Neural cell (in vitro differentiated cells): Measurements from ENCODE around the gene MYH7B. TPM values are rescaled to one million over a fixed set of nuclear protein-coding genes. Genes with fewer than 3 reads are reported as not detected.

ENCODE experiments used
- H2AFZ ChIP-seq: fragments of 200-600, 300-800 bp; sonication (generic), shearing (Covaris generic); 2 replicates; pipeline ENCODE4 v1.6.0; 2014; ENCODE audit warnings: low read depth, mild to moderate bottlenecking, antibody characterized with exemption, low read length, moderate library complexity
- H3F3A ChIP-seq: fragments of 200-600 bp; shearing (Covaris generic); 2 replicates; pipeline ENCODE4 v1.6.1; 2016; ENCODE audit warnings: mild to moderate bottlenecking, moderate library complexity, mixed read lengths, antibody characterized with exemption, low read length; ENCODE audit not compliant: insufficient read depth, poor library complexity, severe bottlenecking
- H3K27ac ChIP-seq: fragments of 200-600, 300-800 bp; sonication (generic), shearing (Covaris generic); 2 replicates; pipeline ENCODE4 v1.5.1; 2014; ENCODE audit warnings: mild to moderate bottlenecking, low read length, moderate library complexity
- H3K27me3 ChIP-seq: fragments of 300-800, 200-600 bp; sonication (generic), shearing (Covaris generic); 2 replicates; pipeline ENCODE4 v1.6.0; 2014; ENCODE audit warnings: mild to moderate bottlenecking, low read depth, low read length, moderate library complexity; ENCODE audit not compliant: insufficient read depth
- H3K36me3 ChIP-seq: fragments of 300-800, 200-600 bp; sonication (generic), shearing (Covaris generic); 2 replicates; pipeline ENCODE4 v1.5.1; 2014; ENCODE audit warnings: mild to moderate bottlenecking, antibody characterized with exemption, low read length, moderate library complexity; ENCODE audit not compliant: insufficient read depth
- H3K4me2 ChIP-seq: fragments of 300-800, 200-600 bp; sonication (generic), shearing (Covaris generic); 2 replicates; pipeline ENCODE4 v1.6.0; 2014; ENCODE audit warnings: mild to moderate bottlenecking, low read length
- H3K4me3 ChIP-seq: fragments of 300-800, 200-600 bp; sonication (generic), shearing (Covaris generic); 2 replicates; pipeline ENCODE4 v1.5.1; 2014; ENCODE audit warnings: mild to moderate bottlenecking, low read length, moderate library complexity
- H3K79me2 ChIP-seq: fragments of 200-600 bp; shearing (Covaris generic); replicated peaks from 2 replicates; pipeline ENCODE4 v1.6.0; 2014; ENCODE audit warnings: mild to moderate bottlenecking, low read length, moderate library complexity; ENCODE audit not compliant: insufficient read depth
- H3K9ac ChIP-seq: fragments of 300-800, 200-600 bp; sonication (generic), shearing (Covaris generic); 2 replicates; pipeline ENCODE4 v1.6.1; 2016; ENCODE audit warnings: mild to moderate bottlenecking, low read length, mixed read lengths
- H3K9me2 ChIP-seq: fragments of 200-600 bp; shearing (Covaris generic); 2 replicates; pipeline ENCODE4 v1.6.1; 2016; ENCODE audit warnings: mild to moderate bottlenecking, low read length, mixed read lengths; ENCODE audit not compliant: insufficient read depth
- H3K9me3 ChIP-seq: fragments of 200-600, 300-800 bp; sonication (generic), shearing (Covaris generic); 2 replicates; pipeline ENCODE4 v1.6.1; 2016; ENCODE audit warnings: mild to moderate bottlenecking, mixed run types, low read length, moderate library complexity, mixed read lengths
- H4K20me1 ChIP-seq: fragments of 200-600 bp; shearing (Covaris generic); 2 replicates; pipeline ENCODE4 v1.6.1; 2016; ENCODE audit warnings: mild to moderate bottlenecking, mixed run types; ENCODE audit not compliant: insufficient read depth
- EP300 ChIP-seq: fragments of 450-650 bp; conservative IDR thresholded peaks from 2 replicates; pipeline ENCODE4 v1.6.1; 2014; ENCODE audit warnings: antibody characterized with exemption, mild to moderate bottlenecking, moderate library complexity; ENCODE audit not compliant: poor library complexity, severe bottlenecking
- EZH2 ChIP-seq: fragments of 200-600, 300-800 bp; shearing (Covaris generic), sonication (generic); IDR thresholded peaks from 2 replicates; pipeline ENCODE4 v1.6.1; 2014; ENCODE audit warnings: antibody characterized with exemption, low read length, borderline replicate concordance, mild to moderate bottlenecking; ENCODE audit not compliant: insufficient read depth, poor library complexity, severe bottlenecking
- MXI1 ChIP-seq: fragments of 450-650 bp; conservative IDR thresholded peaks from 2 replicates; pipeline ENCODE4 v1.6.1; 2014; ENCODE audit warnings: antibody characterized with exemption, mild to moderate bottlenecking; ENCODE audit not compliant: poor library complexity, severe bottlenecking
- POLR2AphosphoS5 ChIP-seq: IDR thresholded peaks from 2 replicates; pipeline ENCODE4 v1.6.1; 2012
- RAD21 ChIP-seq: fragments of 450-650 bp; conservative IDR thresholded peaks from 2 replicates; pipeline ENCODE4 v1.6.1; 2014; ENCODE audit warnings: antibody characterized with exemption, mild to moderate bottlenecking, moderate library complexity
- REST ChIP-seq: IDR thresholded peaks from 2 replicates; pipeline ENCODE4 v1.6.1; 2012; ENCODE audit warnings: borderline replicate concordance
- SMC3 ChIP-seq: fragments of 450-650 bp; conservative IDR thresholded peaks from 2 replicates; pipeline ENCODE4 v1.6.1; 2014; ENCODE audit warnings: antibody characterized with exemption, mild to moderate bottlenecking, moderate library complexity; ENCODE audit not compliant: poor library complexity
- TAF1 ChIP-seq: IDR thresholded peaks from 2 replicates; pipeline ENCODE4 v1.6.1; 2012; ENCODE audit warnings: low read depth
- polyA plus RNA-seq: library from polyadenylated mRNA; depleted of rRNA; stranded (reverse); fragments of >200 nt; gene quantifications from 2 replicates; pipeline ENCODE4 v1.2.3, GENCODE V29; 2014
- TF ChIP-seq, protein P1 (sequence below): fragments of 450-650 bp; IDR thresholded peaks from 2 replicates; pipeline ENCODE4 v1.5.1; 2014; ENCODE audit warnings: antibody characterized with exemption, mild to moderate bottlenecking, moderate library complexity; ENCODE audit not compliant: poor library complexity, severe bottlenecking

Gene MYH7B
- polyA plus RNA-seq, 1 donor from 2014 or later = not detected

GRCh38 chr20:34953960-34954359, 1.7 kb upstream of the MYH7B start:
- no peak for TF ChIP-seq EP300
- TF ChIP-seq EZH2 = no peak
- no peak for TF ChIP-seq SMC3
- no peak for TF ChIP-seq RAD21
- no peak for TF ChIP-seq POLR2AphosphoS5
- TF ChIP-seq REST = no peak
- no peak for TF ChIP-seq TAF1
- TF ChIP-seq MXI1 = no peak
- TF ChIP-seq, protein P1, sequence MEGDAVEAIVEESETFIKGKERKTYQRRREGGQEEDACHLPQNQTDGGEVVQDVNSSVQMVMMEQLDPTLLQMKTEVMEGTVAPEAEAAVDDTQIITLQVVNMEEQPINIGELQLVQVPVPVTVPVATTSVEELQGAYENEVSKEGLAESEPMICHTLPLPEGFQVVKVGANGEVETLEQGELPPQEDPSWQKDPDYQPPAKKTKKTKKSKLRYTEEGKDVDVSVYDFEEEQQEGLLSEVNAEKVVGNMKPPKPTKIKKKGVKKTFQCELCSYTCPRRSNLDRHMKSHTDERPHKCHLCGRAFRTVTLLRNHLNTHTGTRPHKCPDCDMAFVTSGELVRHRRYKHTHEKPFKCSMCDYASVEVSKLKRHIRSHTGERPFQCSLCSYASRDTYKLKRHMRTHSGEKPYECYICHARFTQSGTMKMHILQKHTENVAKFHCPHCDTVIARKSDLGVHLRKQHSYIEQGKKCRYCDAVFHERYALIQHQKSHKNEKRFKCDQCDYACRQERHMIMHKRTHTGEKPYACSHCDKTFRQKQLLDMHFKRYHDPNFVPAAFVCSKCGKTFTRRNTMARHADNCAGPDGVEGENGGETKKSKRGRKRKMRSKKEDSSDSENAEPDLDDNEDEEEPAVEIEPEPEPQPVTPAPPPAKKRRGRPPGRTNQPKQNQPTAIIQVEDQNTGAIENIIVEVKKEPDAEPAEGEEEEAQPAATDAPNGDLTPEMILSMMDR = no peak
- Histone ChIP-seq H3K27me3 (no peaks in the 10 kb centered on the region), H3K4me3 (no peak overlapping the region), H2AFZ (no peak overlapping the region), H3K36me3 (no peaks in the 10 kb centered on the region), H3K79me2 (no peaks in the 10 kb centered on the region), H4K20me1 (no peaks in the 10 kb centered on the region), H3K9me2 (no peaks in the 10 kb centered on the region), H3K27ac (no peak overlapping the region), H3F3A (no peaks in the 10 kb centered on the region), H3K9me3 (no peaks in the 10 kb centered on the region), H3K9ac (no peak overlapping the region), H3K4me2 (no peak overlapping the region)

GRCh38 chr20:34954904-34955230, 801 bp upstream of the MYH7B start:
- no peaks in the 10 kb centered on the region for H3K27me3 ChIP-seq
- no peak for TF ChIP-seq MXI1
- TF ChIP-seq REST = no peak
- no peak for TF ChIP-seq RAD21
- no peaks in the 10 kb centered on the region for H3K9me3 ChIP-seq
- H3K9me2 ChIP-seq = no peaks in the 10 kb centered on the region
- peak overlapping the region; percentile 77 for H3K9ac ChIP-seq
- peak overlapping the region; percentile 98 for H3K4me2 ChIP-seq
- H3K79me2 ChIP-seq = no peaks in the 10 kb centered on the region
- H2AFZ ChIP-seq = peak overlapping the region; percentile 81
- peak overlapping the region; percentile 89 for H3K4me3 ChIP-seq
- no peaks in the 10 kb centered on the region for H4K20me1 ChIP-seq
- H3F3A ChIP-seq = no peaks in the 10 kb centered on the region
- H3K27ac ChIP-seq = peak overlapping the region; percentile 80
- no peaks in the 10 kb centered on the region for H3K36me3 ChIP-seq
